ENCODE measurements around the gene TMPRSS11A. TPM values are rescaled to one million over a fixed set of nuclear protein-coding genes. Genes with fewer than 3 reads are reported as not detected.

TMPRSS11A gene
- total RNA-seq, 1 donor from 2014 or later: 1.8 TPM

GRCh38 chr4:67909905-67910584 is 53.2 kb downstream of the TMPRSS11A start:
- H3K27me3 Mint-ChIP-seq (ENCODE audit: low read depth): no peaks in the 10 kb centered on the region
- peaks cover 12% of the 10 kb centered on the region for H3K9me3 Mint-ChIP-seq
- no peak overlapping the region for H3K27ac Mint-ChIP-seq
- H3K36me3 Mint-ChIP-seq: no peaks in the 10 kb centered on the region
- no peak for DNase-seq (ENCODE audit: low spot score in 2 of 2, unreplicated experiment in 2 of 2)
- peak; percentile 96 for TF ChIP-seq CTCF (IDR thresholded peaks at IDR 0.05; ENCODE audit: unreplicated experiment)
- no peak overlapping the region for H3K4me3 Mint-ChIP-seq
- no peaks in the 10 kb centered on the region for H3K4me1 Mint-ChIP-seq

- no peak for TF ChIP-seq CTCF (IDR thresholded peaks at IDR 0.05; ENCODE audit: unreplicated experiment)
- no peaks in the 10 kb centered on the region for H3K36me3 Mint-ChIP-seq
- H3K27ac Mint-ChIP-seq: no peak overlapping the region
- H3K9me3 Mint-ChIP-seq: peaks cover 23% of the 10 kb centered on the region
- no peak for DNase-seq (ENCODE audit: low spot score in 2 of 2, unreplicated experiment in 2 of 2)
- H3K4me3 Mint-ChIP-seq: no peak overlapping the region
- no peaks in the 10 kb centered on the region for H3K27me3 Mint-ChIP-seq (ENCODE audit: low read depth)
- no peaks in the 10 kb centered on the region for H3K4me1 Mint-ChIP-seq
These were observed 55.6 kb downstream of the TMPRSS11A start for GRCh38 chr4:67907650-67908049.

GRCh38 chr4:67899096-67899495 is 64.2 kb downstream of the TMPRSS11A start:
- Mint-ChIP-seq H3K4me3 (no peak overlapping the region), H3K27ac (no peak overlapping the region), H3K9me3 (peaks cover 23% of the 10 kb centered on the region), H3K36me3 (no peaks in the 10 kb centered on the region), H3K27me3 (ENCODE audit: low read depth) (no peaks in the 10 kb centered on the region), H3K4me1 (no peaks in the 10 kb centered on the region)
- no peak for DNase-seq (ENCODE audit: low spot score in 2 of 2, unreplicated experiment in 2 of 2)
- no peak for TF ChIP-seq CTCF (IDR thresholded peaks at IDR 0.05; ENCODE audit: unreplicated experiment)

- Mint-ChIP-seq H3K4me3 (no peak overlapping the region), H3K36me3 (no peaks in the 10 kb centered on the region), H3K27ac (no peak overlapping the region), H3K9me3 (peaks cover 12% of the 10 kb centered on the region), H3K4me1 (no peaks in the 10 kb centered on the region), H3K27me3 (ENCODE audit: low read depth) (no peaks in the 10 kb centered on the region)
- no peak for TF ChIP-seq CTCF (IDR thresholded peaks at IDR 0.05; ENCODE audit: unreplicated experiment)
- DNase-seq (ENCODE audit: low spot score in 2 of 2, unreplicated experiment in 2 of 2): no peak
These were observed 65.6 kb downstream of the TMPRSS11A start for GRCh38 chr4:67897686-67898085.

- H3K27me3 Mint-ChIP-seq (ENCODE audit: low read depth): no peaks in the 10 kb centered on the region
- DNase-seq (ENCODE audit: low spot score in 2 of 2, unreplicated experiment in 2 of 2): no peak
- H3K4me3 Mint-ChIP-seq: no peak overlapping the region
- H3K9me3 Mint-ChIP-seq: peaks cover 4% of the 10 kb centered on the region
- H3K36me3 Mint-ChIP-seq: no peaks in the 10 kb centered on the region
- no peak for TF ChIP-seq CTCF (IDR thresholded peaks at IDR 0.05; ENCODE audit: unreplicated experiment)
- H3K27ac Mint-ChIP-seq: no peak overlapping the region
- H3K4me1 Mint-ChIP-seq: no peaks in the 10 kb centered on the region
These were observed 66.8 kb downstream of the TMPRSS11A start for GRCh38 chr4:67896421-67897065.
